Measurements from ENCODE around the gene EVL. TPM values are rescaled to one million over a fixed set of nuclear protein-coding genes. Genes with fewer than 3 reads are reported as not detected.

Gene EVL
- total RNA-seq, 1 donor from 2014 or later: 6.1 TPM

- FAIRE-seq (no peak), DNase-seq (ENCODE audit: low read depth) (no peak)
- peak within 1 kb of the TSS; percentile 29 for H3K4me3 ChIP-seq (ENCODE audit: low read depth, low read length)
- H3K36me3 ChIP-seq (ENCODE audit: control insufficient read depth, insufficient read depth, low read length): no peaks in the 10 kb centered on the region
- no peak for TF ChIP-seq CTCF (IDR thresholded peaks at IDR 0.05; ENCODE audit: insufficient read depth, low read length, severe bottlenecking)
- H3K27me3 ChIP-seq (ENCODE audit: control insufficient read depth, insufficient read depth, low read length): peaks cover 5% of the 10 kb centered on the region
Measured at GRCh38 chr14:100159094-100159864, 94.1 kb downstream of the EVL start, which contains the start of gene DEGS2. Gene DEGS2, minus strand, starts transcription at chr14:100159645. Its CDS starts 58 bp downstream, at chr14:100159587.

- Histone ChIP-seq H3K27me3 (ENCODE audit: control insufficient read depth, insufficient read depth, low read length) (peaks cover 5% of the 10 kb centered on the region), H3K36me3 (ENCODE audit: control insufficient read depth, insufficient read depth, low read length) (no peaks in the 10 kb centered on the region), H3K4me3 (ENCODE audit: low read depth, low read length) (peak overlapping the region; percentile 29)
- FAIRE-seq (no peak), DNase-seq (ENCODE audit: low read depth) (peak; percentile 53)
- TF ChIP-seq CTCF (IDR thresholded peaks at IDR 0.05; ENCODE audit: insufficient read depth, low read length, severe bottlenecking): no peak
Measured at GRCh38 chr14:100159865-100160533, 94.8 kb downstream of the EVL start.

- peaks cover 6% of the 10 kb centered on the region for H3K27me3 ChIP-seq (ENCODE audit: control insufficient read depth, insufficient read depth, low read length)
- DNase-seq (ENCODE audit: low read depth): no peak
- no peaks in the 10 kb centered on the region for H3K36me3 ChIP-seq (ENCODE audit: control insufficient read depth, insufficient read depth, low read length)
- no peak overlapping the region for H3K4me3 ChIP-seq (ENCODE audit: low read depth, low read length)
- no peak for TF ChIP-seq CTCF (IDR thresholded peaks at IDR 0.05; ENCODE audit: insufficient read depth, low read length, severe bottlenecking)
- FAIRE-seq: no peak
Measured at GRCh38 chr14:100160534-100160916, 95.3 kb downstream of the EVL start.

- FAIRE-seq (no peak), DNase-seq (ENCODE audit: low read depth) (no peak)
- Histone ChIP-seq H3K27me3 (ENCODE audit: control insufficient read depth, insufficient read depth, low read length) (peaks cover 5% of the 10 kb centered on the region), H3K36me3 (ENCODE audit: control insufficient read depth, insufficient read depth, low read length) (no peaks in the 10 kb centered on the region), H3K4me3 (ENCODE audit: low read depth, low read length) (no peak overlapping the region)
- TF ChIP-seq CTCF (IDR thresholded peaks at IDR 0.05; ENCODE audit: insufficient read depth, low read length, severe bottlenecking): peak; percentile 52
Measured at GRCh38 chr14:100165376-100165775, 100.2 kb downstream of the EVL start.

- Histone ChIP-seq H3K4me3 (ENCODE audit: low read depth, low read length) (no peak overlapping the region), H3K36me3 (ENCODE audit: control insufficient read depth, insufficient read depth, low read length) (no peaks in the 10 kb centered on the region)
Measured at GRCh38 chr14:100165831-100166440, 100.7 kb downstream of the EVL start.

More at GRCh38 chr14:100165831-100166440, 100.7 kb downstream of the EVL start:
- TF ChIP-seq CTCF (IDR thresholded peaks at IDR 0.05; ENCODE audit: insufficient read depth, low read length, severe bottlenecking): no peak
- DNase-seq (ENCODE audit: low read depth) (no peak), FAIRE-seq (no peak)
- H3K27me3 ChIP-seq (ENCODE audit: control insufficient read depth, insufficient read depth, low read length): peaks cover 5% of the 10 kb centered on the region
